Femur (tissue), 1 donor: ENCODE measurements around the gene RMND5A.

Experiments used
- DNase-seq: peaks from one replicate; pipeline ENCODE4 v3.0.0-alpha.2; 2017

RMND5A gene

GRCh38 chr2:86794861-86795260 is 74.8 kb downstream of the RMND5A start:
- DNase-seq = no peak

GRCh38 chr2:86800856-86801567 is 80.9 kb downstream of the RMND5A start:
- no peak for DNase-seq

- no peak for DNase-seq
Measured at GRCh38 chr2:86806059-86806857, 86.2 kb downstream of the RMND5A start.

- no peak for DNase-seq
Measured at GRCh38 chr2:86807133-86807467, 87.0 kb downstream of the RMND5A start.

GRCh38 chr2:86807468-86808275 is 87.6 kb downstream of the RMND5A start:
- DNase-seq = peak; percentile 53

- peak; percentile 93 for DNase-seq
Measured at GRCh38 chr2:86808315-86809161, 88.4 kb downstream of the RMND5A start.

GRCh38 chr2:86809481-86810121 is 89.5 kb downstream of the RMND5A start:
- no peak for DNase-seq

- DNase-seq = no peak
Measured at GRCh38 chr2:86815611-86816010, 95.5 kb downstream of the RMND5A start.

GRCh38 chr2:86818114-86818801 is 98.2 kb downstream of the RMND5A start:
- DNase-seq = no peak

- DNase-seq = no peak
Measured at GRCh38 chr2:86818957-86819356, 98.9 kb downstream of the RMND5A start.

GRCh38 chr2:86821306-86821705 is 101.2 kb downstream of the RMND5A start:
- no peak for DNase-seq

- DNase-seq = no peak
Measured at GRCh38 chr2:86821842-86822241, 101.8 kb downstream of the RMND5A start.

GRCh38 chr2:86822668-86823345 is 102.7 kb downstream of the RMND5A start:
- DNase-seq = no peak

GRCh38 chr2:86825036-86825692 is 105.1 kb downstream of the RMND5A start:
- no peak for DNase-seq

GRCh38 chr2:86825693-86826381 is 105.7 kb downstream of the RMND5A start:
- no peak for DNase-seq

- DNase-seq = no peak
Measured at GRCh38 chr2:86826951-86827350, 106.9 kb downstream of the RMND5A start.
